CD1c-positive myeloid dendritic cell (primary cell): ENCODE data around the gene TP53TG3E.
"Not testable (repeated sequence)": the region's sequence is repeated elsewhere in the genome, so short reads cannot be mapped to it uniquely, and the experiment has no call there.

Experiments used
- DNase-seq: peaks from one replicate; pipeline ENCODE4 v3.0.0-alpha.2; 2016; ENCODE audit errors: extremely low spot score

The TP53TG3E gene, protein sequence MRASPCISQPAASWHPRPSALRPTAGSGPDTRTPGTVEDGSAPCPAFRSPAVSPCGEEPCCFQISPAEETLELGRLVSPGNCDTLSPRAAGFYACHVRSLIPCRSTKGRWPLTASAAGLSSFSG

DNA sequence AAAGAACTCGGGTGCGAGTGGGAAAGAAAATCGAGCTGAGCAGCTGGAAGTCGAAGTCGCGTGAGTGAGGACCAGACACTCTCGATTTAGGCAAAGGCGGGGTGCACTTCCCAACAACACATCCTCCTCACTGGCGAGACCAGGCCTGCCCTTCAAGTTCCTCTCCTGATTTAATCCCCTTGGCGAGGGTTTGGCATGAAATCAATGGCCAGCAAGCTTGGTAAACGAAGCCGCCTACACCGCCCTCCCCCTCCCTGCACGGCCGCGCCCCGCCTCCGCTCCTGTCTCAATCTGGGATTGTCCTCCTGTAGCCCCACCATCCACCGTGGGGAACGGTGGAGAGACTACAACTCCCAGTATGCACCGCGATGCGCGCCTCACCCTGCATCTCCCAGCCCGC is at the start of gene TP53TG3E:
Gene TP53TG3E, plus strand, starts transcription at position 301 of the 400 bp plus-strand sequence. Its CDS starts 68 bp downstream, at position 369.
- DNase-seq, result not testable (repeated sequence)

GRCh38 chr16:33336226-33337012 is 32.3 kb downstream of the TP53TG3E start:
- DNase-seq, result peak; percentile 1

DNA sequence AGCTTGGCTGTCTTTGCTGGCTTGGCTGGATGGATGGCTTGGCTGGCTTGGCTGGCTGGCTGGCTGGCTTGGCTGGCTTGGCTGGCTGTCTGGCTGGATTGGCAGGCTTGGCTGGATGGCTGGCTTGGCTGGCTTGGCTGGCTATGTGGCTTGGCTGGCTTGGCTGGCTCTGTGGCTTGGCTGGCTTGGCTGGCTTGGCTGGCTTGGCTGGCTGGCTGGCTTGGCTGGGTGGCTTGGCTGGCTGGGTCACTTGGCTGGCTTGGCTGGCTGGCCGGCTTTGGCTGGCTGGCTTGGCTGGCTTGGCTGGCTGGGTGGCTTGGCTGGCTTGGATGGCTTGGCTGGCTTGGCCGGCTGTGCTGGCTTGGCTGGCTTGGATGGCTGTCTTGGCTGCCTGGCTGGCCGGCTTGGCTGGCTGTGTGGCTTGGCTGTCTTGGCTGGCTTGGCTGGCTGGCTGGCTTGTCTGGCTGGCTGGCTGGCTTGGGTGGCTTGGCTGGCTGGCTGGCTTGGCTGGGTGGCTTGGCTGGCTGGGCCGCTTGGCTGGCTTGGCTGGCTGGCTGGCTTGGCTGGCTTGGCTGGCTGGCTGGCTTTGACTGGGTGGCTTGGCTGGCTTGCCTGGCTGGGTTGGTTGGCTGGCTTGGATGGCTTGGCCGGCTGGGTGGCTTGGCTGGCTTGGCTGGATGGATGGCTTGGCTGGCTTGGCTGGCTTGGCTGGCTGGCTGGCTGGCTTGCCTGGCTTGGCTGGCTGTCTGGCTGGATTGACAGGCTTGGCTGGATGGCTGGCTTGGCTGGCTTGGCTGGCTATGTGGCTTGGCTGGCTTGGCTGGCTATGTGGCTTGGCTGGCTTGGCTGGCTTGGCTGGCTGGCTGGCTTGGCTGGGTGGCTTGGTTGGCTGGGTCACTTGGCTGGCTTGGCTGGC is 33.8 kb downstream of the TP53TG3E start:
- DNase-seq, result peak; percentile 3

DNA sequence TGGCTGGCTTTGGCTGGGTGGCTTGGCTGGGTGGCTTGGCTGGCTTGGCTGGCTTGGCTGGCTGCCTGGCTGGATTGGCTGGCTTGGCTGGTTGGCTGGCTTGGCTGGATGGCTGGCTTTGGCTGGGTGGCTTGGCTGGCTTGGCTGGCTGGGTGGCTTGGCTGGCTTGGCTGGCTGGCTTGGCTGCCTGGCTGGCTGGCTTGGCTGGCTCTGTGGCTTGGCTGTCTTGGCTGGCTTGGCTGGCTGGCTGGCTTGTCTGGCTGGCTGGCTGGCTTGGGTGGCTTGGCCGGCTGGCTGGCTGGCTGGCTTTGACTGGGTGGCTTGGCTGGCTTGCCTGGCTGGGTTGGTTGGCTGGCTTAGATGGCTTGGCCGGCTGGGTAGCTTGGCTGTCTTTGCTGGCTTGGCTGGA is 34.4 kb downstream of the TP53TG3E start:
- not testable (repeated sequence) for DNase-seq

DNA sequence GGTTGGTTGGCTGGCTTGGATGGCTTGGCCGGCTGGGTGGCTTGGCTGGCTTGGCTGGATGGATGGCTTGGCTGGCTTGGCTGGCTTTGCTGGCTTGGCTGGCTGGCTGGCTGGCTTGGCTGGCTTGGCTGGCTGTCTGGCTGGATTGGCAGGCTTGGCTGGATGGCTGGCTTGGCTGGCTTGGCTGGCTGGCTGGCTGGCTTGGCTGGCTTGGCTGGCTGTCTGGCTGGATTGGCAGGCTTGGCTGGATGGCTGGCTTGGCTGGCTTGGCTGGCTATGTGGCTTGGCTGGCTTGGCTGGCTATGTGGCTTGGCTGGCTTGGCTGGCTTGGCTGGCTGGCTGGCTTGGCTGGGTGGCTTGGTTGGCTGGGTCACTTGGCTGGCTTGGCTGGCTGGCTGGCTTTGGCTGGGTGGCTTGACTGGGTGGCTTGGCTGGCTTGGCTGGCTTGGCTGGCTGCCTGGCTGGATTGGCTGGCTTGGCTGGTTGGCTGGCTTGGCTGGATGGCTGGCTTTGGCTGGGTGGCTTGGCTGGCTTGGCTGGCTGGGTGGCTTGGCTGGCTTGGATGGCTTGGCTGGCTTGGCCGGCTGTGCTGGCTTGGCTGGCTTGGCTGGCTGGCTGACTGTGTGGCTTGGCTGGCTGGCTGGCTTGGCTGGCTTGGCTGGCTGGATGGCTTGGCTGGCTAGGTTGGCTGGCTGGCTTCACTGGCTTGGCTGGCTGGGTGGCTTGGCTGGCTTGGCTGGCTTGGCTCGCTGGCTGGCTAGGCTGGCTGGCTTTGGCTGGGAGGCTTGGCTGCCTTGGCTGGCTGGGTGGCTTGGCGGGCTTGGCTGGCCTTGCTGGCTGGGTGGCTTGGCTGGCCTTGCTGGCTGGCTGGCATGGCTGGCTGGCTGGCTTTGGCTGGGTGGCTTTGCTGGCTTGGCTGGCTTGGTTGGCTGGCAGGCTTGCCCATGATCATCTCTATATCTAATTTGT is 35.3 kb downstream of the TP53TG3E start:
- DNase-seq, result peak; percentile 2
